ENCODE data around the gene TAS1R2. TPM values are rescaled to one million over a fixed set of nuclear protein-coding genes. Genes with fewer than 3 reads are reported as not detected.

The TAS1R2 gene
- under 1 TPM in 1 of 2 donors, not detected in 1; 0.01 TPM for polyA plus RNA-seq

- H3K4me1 ChIP-seq (ENCODE audit: control insufficient read depth in 2 of 2, insufficient read depth in 2 of 2, low read length in 1 of 2), result peaks cover 0 to 4% of the 10 kb centered on the region in 2 donors
- no peaks in the 10 kb centered on the region for H3K36me3 ChIP-seq (ENCODE audit: control insufficient read depth in 2 of 2, insufficient read depth in 2 of 2, low read length in 1 of 2)
- no peak within 1 kb of the TSS for H3K4me3 ChIP-seq (ENCODE audit: low read depth in 1 of 2, low read length in 2 of 2)
- peaks cover 0 to 4% of the 10 kb centered on the region in 2 donors for H3K9me3 ChIP-seq (ENCODE audit: control insufficient read depth in 2 of 2, insufficient read depth in 1 of 2, low read depth in 1 of 2, low read length in 1 of 2)
- H3K27ac ChIP-seq (ENCODE audit: low read depth in 2 of 2, low read length in 1 of 2), result no peak within 1 kb of the TSS
- H3K27me3 ChIP-seq (ENCODE audit: control insufficient read depth in 1 of 2, insufficient read depth in 2 of 2, low read length in 2 of 2), result no peaks in the 10 kb centered on the region
- 64 to 76% methylated on average over 4 of the region's 4 CpGs for WGBS, 2 donors
These were observed at the start of gene TAS1R2 for GRCh38 chr1:18859560-18859959. Gene TAS1R2, minus strand, starts transcription at chr1:18859660. Its CDS starts 0 bp downstream, at chr1:18859660.

GRCh38 chr1:18907917-18908845, 48.7 kb upstream of the TAS1R2 start:
- peak overlapping the region; percentile 56 to 74 for H3K27ac ChIP-seq (ENCODE audit: low read depth in 2 of 2, low read length in 1 of 2)
- H3K9me3 ChIP-seq (ENCODE audit: control insufficient read depth in 2 of 2, insufficient read depth in 1 of 2, low read depth in 1 of 2, low read length in 1 of 2), result no peaks in the 10 kb centered on the region
- H3K27me3 ChIP-seq (ENCODE audit: control insufficient read depth in 1 of 2, insufficient read depth in 2 of 2, low read length in 2 of 2), result no peaks in the 10 kb centered on the region
- H3K4me1 ChIP-seq (ENCODE audit: control insufficient read depth in 2 of 2, insufficient read depth in 2 of 2, low read length in 1 of 2), result no peaks in the 10 kb centered on the region
- 64 to 65% methylated on average over 22 of the region's 22 CpGs for WGBS, 2 donors
- H3K4me3 ChIP-seq (ENCODE audit: low read depth in 1 of 2, low read length in 2 of 2), result no peak overlapping the region
- H3K36me3 ChIP-seq (ENCODE audit: control insufficient read depth in 2 of 2, insufficient read depth in 2 of 2, low read length in 1 of 2), result peaks cover 3 to 38% of the 10 kb centered on the region in 2 donors

GRCh38 chr1:18907021-18907916, 47.8 kb upstream of the TAS1R2 start:
- Histone ChIP-seq H3K4me3 (ENCODE audit: low read depth in 1 of 2, low read length in 2 of 2) (no peak overlapping the region), H3K36me3 (ENCODE audit: control insufficient read depth in 2 of 2, insufficient read depth in 2 of 2, low read length in 1 of 2) (peaks cover 3 to 35% of the 10 kb centered on the region in 2 donors), H3K9me3 (ENCODE audit: control insufficient read depth in 2 of 2, insufficient read depth in 1 of 2, low read depth in 1 of 2, low read length in 1 of 2) (no peaks in the 10 kb centered on the region), H3K4me1 (ENCODE audit: control insufficient read depth in 2 of 2, insufficient read depth in 2 of 2, low read length in 1 of 2) (no peaks in the 10 kb centered on the region), H3K27me3 (ENCODE audit: control insufficient read depth in 1 of 2, insufficient read depth in 2 of 2, low read length in 2 of 2) (no peaks in the 10 kb centered on the region), H3K27ac (ENCODE audit: low read depth in 2 of 2, low read length in 1 of 2) (peak overlapping the region; percentile 56 to 74)
- WGBS, 2 donors, result 43 to 47% methylated on average over 16 of the region's 16 CpGs

- Histone ChIP-seq H3K9me3 (ENCODE audit: control insufficient read depth in 2 of 2, insufficient read depth in 1 of 2, low read depth in 1 of 2, low read length in 1 of 2) (no peaks in the 10 kb centered on the region), H3K4me3 (ENCODE audit: low read depth in 1 of 2, low read length in 2 of 2) (peak overlapping the region; percentile 59 to 61), H3K27ac (ENCODE audit: low read depth in 2 of 2, low read length in 1 of 2) (peak overlapping the region; percentile 94 to 97), H3K27me3 (ENCODE audit: control insufficient read depth in 1 of 2, insufficient read depth in 2 of 2, low read length in 2 of 2) (no peaks in the 10 kb centered on the region), H3K36me3 (ENCODE audit: control insufficient read depth in 2 of 2, insufficient read depth in 2 of 2, low read length in 1 of 2) (peaks cover 3 to 7% of the 10 kb centered on the region in 2 donors), H3K4me1 (ENCODE audit: control insufficient read depth in 2 of 2, insufficient read depth in 2 of 2, low read length in 1 of 2) (peaks cover 3 to 9% of the 10 kb centered on the region in 2 donors)
- 31 to 35% methylated on average over 8 of the region's 8 CpGs for WGBS, 2 donors
These were observed 43.9 kb upstream of the TAS1R2 start for GRCh38 chr1:18903291-18903756.

- peaks cover 0 to 5% of the 10 kb centered on the region in 2 donors for H3K36me3 ChIP-seq (ENCODE audit: control insufficient read depth in 2 of 2, insufficient read depth in 2 of 2, low read length in 1 of 2)
- H3K27me3 ChIP-seq (ENCODE audit: control insufficient read depth in 1 of 2, insufficient read depth in 2 of 2, low read length in 2 of 2), result no peaks in the 10 kb centered on the region
- H3K4me1 ChIP-seq (ENCODE audit: control insufficient read depth in 2 of 2, insufficient read depth in 2 of 2, low read length in 1 of 2), result peaks cover 3 to 9% of the 10 kb centered on the region in 2 donors
- H3K9me3 ChIP-seq (ENCODE audit: control insufficient read depth in 2 of 2, insufficient read depth in 1 of 2, low read depth in 1 of 2, low read length in 1 of 2), result no peaks in the 10 kb centered on the region
- peak within 1 kb of the TSS; percentile 59 to 66 for H3K4me3 ChIP-seq (ENCODE audit: low read depth in 1 of 2, low read length in 2 of 2)
- WGBS, 2 donors, result 0 to 1% methylated on average over 55 of the region's 55 CpGs
- peak within 1 kb of the TSS; percentile 94 to 97 for H3K27ac ChIP-seq (ENCODE audit: low read depth in 2 of 2, low read length in 1 of 2)
These were observed 43.2 kb upstream of the TAS1R2 start, which contains the start of gene ALDH4A1 for GRCh38 chr1:18902523-18903290. Gene ALDH4A1, minus strand, starts transcription at chr1:18902555. Its CDS starts 32 bp downstream, at chr1:18902523.

GRCh38 chr1:18901952-18902522, 42.6 kb upstream of the TAS1R2 start:
- WGBS, 2 donors, result 0 to 1% methylated on average over 41 to 44 of the region's 44 CpGs
- H3K27me3 ChIP-seq (ENCODE audit: control insufficient read depth in 1 of 2, insufficient read depth in 2 of 2, low read length in 2 of 2), result no peaks in the 10 kb centered on the region
- peak overlapping the region; percentile 94 to 97 for H3K27ac ChIP-seq (ENCODE audit: low read depth in 2 of 2, low read length in 1 of 2)
- peaks cover 0 to 4% of the 10 kb centered on the region in 2 donors for H3K36me3 ChIP-seq (ENCODE audit: control insufficient read depth in 2 of 2, insufficient read depth in 2 of 2, low read length in 1 of 2)
- peaks cover 3 to 9% of the 10 kb centered on the region in 2 donors for H3K4me1 ChIP-seq (ENCODE audit: control insufficient read depth in 2 of 2, insufficient read depth in 2 of 2, low read length in 1 of 2)
- peak overlapping the region; percentile 59 to 66 for H3K4me3 ChIP-seq (ENCODE audit: low read depth in 1 of 2, low read length in 2 of 2)
- no peaks in the 10 kb centered on the region for H3K9me3 ChIP-seq (ENCODE audit: control insufficient read depth in 2 of 2, insufficient read depth in 1 of 2, low read depth in 1 of 2, low read length in 1 of 2)

- H3K36me3 ChIP-seq (ENCODE audit: control insufficient read depth in 2 of 2, insufficient read depth in 2 of 2, low read length in 1 of 2), result peaks cover 0 to 6% of the 10 kb centered on the region in 2 donors
- WGBS, 2 donors, result 37 to 49% methylated on average over 9 of the region's 9 CpGs
These were observed 41.9 kb upstream of the TAS1R2 start for GRCh38 chr1:18901147-18901951.

GRCh38 chr1:18900303-18900841, 40.9 kb upstream of the TAS1R2 start:
- peak overlapping the region in 1 of 2 donors; percentile 43 for H3K27ac ChIP-seq (ENCODE audit: low read depth in 2 of 2, low read length in 1 of 2)
- no peaks in the 10 kb centered on the region for H3K9me3 ChIP-seq (ENCODE audit: control insufficient read depth in 2 of 2, insufficient read depth in 1 of 2, low read depth in 1 of 2, low read length in 1 of 2)
- peaks cover 3 to 13% of the 10 kb centered on the region in 2 donors for H3K4me1 ChIP-seq (ENCODE audit: control insufficient read depth in 2 of 2, insufficient read depth in 2 of 2, low read length in 1 of 2)
- 54 to 55% methylated on average over 10 of the region's 10 CpGs for WGBS, 2 donors
- H3K4me3 ChIP-seq (ENCODE audit: low read depth in 1 of 2, low read length in 2 of 2), result no peak overlapping the region
- H3K27me3 ChIP-seq (ENCODE audit: control insufficient read depth in 1 of 2, insufficient read depth in 2 of 2, low read length in 2 of 2), result no peaks in the 10 kb centered on the region
- peaks cover 2 to 6% of the 10 kb centered on the region in 2 donors for H3K36me3 ChIP-seq (ENCODE audit: control insufficient read depth in 2 of 2, insufficient read depth in 2 of 2, low read length in 1 of 2)

More at GRCh38 chr1:18901147-18901951, 41.9 kb upstream of the TAS1R2 start:
- H3K4me1 ChIP-seq (ENCODE audit: control insufficient read depth in 2 of 2, insufficient read depth in 2 of 2, low read length in 1 of 2), result peaks cover 3 to 9% of the 10 kb centered on the region in 2 donors
- H3K4me3 ChIP-seq (ENCODE audit: low read depth in 1 of 2, low read length in 2 of 2), result peak overlapping the region; percentile 5 to 59
- H3K27me3 ChIP-seq (ENCODE audit: control insufficient read depth in 1 of 2, insufficient read depth in 2 of 2, low read length in 2 of 2), result no peaks in the 10 kb centered on the region
- peak overlapping the region in 1 of 2 donors; percentile 45 for H3K27ac ChIP-seq (ENCODE audit: low read depth in 2 of 2, low read length in 1 of 2)
- H3K9me3 ChIP-seq (ENCODE audit: control insufficient read depth in 2 of 2, insufficient read depth in 1 of 2, low read depth in 1 of 2, low read length in 1 of 2), result no peaks in the 10 kb centered on the region

Data from esophagus (tissue), 2 donors.